IPS-20b (cell line): ENCODE results near the gene ACOT4.
"Not testable (repeated sequence)": the region's sequence is repeated elsewhere in the genome, so short reads cannot be mapped to it uniquely, and the experiment has no call there.

Source experiments
- H3K27ac ChIP-seq: one replicate; pipeline ENCODE4 v1.5.1; 2013; ENCODE audit warnings: low read length
- H3K27me3 ChIP-seq: 2 replicates; pipeline ENCODE4 v1.6.1; 2013; ENCODE audit warnings: mild to moderate bottlenecking, low read length, inconsistent platforms; ENCODE audit not compliant: insufficient read depth
- H3K36me3 ChIP-seq: 2 replicates; pipeline ENCODE4 v1.6.1; 2013; ENCODE audit warnings: low read depth, mild to moderate bottlenecking, inconsistent platforms, low read length, moderate library complexity; ENCODE audit not compliant: insufficient read depth
- H3K4me1 ChIP-seq: 2 replicates; pipeline ENCODE4 v1.6.1; 2013; ENCODE audit warnings: mild to moderate bottlenecking, control low read depth, inconsistent platforms, low read length, moderate library complexity; ENCODE audit not compliant: insufficient read depth
- H3K4me3 ChIP-seq: 2 replicates; pipeline ENCODE4 v1.5.1; 2013; ENCODE audit warnings: mild to moderate bottlenecking, low read length, inconsistent platforms
- H3K9ac ChIP-seq: 2 replicates; pipeline ENCODE4 v1.6.1; 2013; ENCODE audit warnings: low read depth, mild to moderate bottlenecking, inconsistent platforms, low read length, moderate library complexity
- H3K9me3 ChIP-seq: 2 replicates; pipeline ENCODE4 v1.6.1; 2013; ENCODE audit warnings: mild to moderate bottlenecking, low read depth, low read length, inconsistent platforms; ENCODE audit not compliant: insufficient read depth

Gene ACOT4

DNA sequence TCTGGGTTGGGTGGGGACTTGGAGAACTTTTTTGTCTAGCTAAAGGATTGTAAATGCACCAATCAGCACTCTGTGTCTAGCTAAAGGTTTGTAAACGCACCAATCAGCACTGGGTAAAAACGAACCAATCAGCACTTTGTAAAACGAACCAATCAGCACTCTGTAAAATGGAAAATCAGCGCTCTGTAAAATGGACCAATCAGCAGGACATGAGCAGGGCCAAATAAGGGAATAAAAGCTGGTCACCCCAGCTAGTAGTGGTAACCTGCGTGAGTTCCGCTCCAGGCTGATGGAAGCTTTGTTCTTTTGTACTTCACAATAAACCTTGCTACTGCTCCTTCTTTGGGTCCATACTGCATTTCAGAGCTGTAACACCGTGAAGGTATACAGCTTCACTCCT, 24.3 kb upstream of the ACOT4 start:
- Histone ChIP-seq H3K36me3 (no peaks in the 10 kb centered on the region), H3K27ac (no peak overlapping the region), H3K9ac (no peak overlapping the region), H3K9me3 (peaks cover 4% of the 10 kb centered on the region; the same call in 1 of the 2 replicates), H3K27me3 (peaks cover 19% of the 10 kb centered on the region; the same call in 1 of the 2 replicates), H3K4me1 (no peaks in the 10 kb centered on the region; the same call in 1 of the 2 replicates), H3K4me3 (no peak overlapping the region)

DNA sequence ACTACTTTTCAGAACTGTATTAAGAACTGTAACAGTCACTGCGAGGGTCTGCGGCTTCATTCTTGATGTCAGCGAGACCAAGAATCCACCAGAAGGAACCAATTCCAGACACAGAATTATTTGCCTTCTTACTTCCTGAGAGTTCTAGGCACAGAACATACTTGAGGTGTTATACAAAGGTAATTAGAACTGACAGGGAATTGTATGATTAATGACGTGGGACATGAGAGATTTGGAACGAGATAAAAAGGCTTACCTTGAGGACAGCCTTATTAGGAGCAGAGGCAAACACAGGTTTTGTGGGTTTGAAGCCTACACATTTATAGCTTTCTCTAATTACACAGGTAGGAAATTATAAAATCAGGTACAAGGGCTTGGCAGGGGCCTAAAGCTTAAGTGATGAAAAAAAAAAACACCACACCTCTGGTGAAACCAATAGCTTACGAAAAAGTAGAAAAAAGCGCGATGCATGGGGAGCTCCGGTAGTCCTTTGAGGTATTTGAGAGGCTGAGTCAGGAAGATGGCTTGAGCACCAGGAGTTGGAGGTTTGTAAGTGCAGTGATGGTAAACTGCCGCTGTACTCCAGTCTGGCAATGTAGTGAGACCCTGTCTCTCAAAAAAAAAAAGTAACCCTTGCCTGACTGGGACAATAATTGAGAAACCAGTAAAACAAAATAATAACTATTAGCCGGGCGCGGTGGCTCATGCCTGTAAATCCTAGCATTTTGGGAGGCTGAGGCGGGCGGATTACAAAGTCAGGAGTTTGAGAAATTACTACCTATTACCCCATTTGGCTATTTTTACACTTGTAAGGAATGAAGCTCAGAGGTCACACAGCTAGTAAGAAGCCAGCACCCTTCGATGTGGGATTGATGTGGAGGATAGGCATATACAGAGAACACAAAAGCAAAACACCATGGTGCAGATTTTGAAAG, 23.5 kb upstream of the ACOT4 start:
- Histone ChIP-seq H3K27ac (no peak overlapping the region), H3K36me3 (no peaks in the 10 kb centered on the region), H3K27me3 (peaks cover 19% of the 10 kb centered on the region; the same call in 1 of the 2 replicates), H3K9ac (peak overlapping the region; percentile 71; the same call in 1 of the 2 replicates), H3K9me3 (0 out of 2 replicates have a peak, but pooled peaks cover 4% of the 10 kb centered on the region), H3K4me3 (peak overlapping the region; percentile 66), H3K4me1 (no peaks in the 10 kb centered on the region; the same call in 1 of the 2 replicates)

GRCh38 chr14:73568886-73569184, 22.8 kb upstream of the ACOT4 start:
- Histone ChIP-seq H3K27me3 (peaks cover 19% of the 10 kb centered on the region; the same call in 1 of the 2 replicates), H3K4me3 (peak overlapping the region; percentile 66), H3K9ac (peak overlapping the region; percentile 71; the same call in 1 of the 2 replicates)
- H3K9me3 ChIP-seq, H3K36me3 ChIP-seq, H3K4me1 ChIP-seq, H3K27ac ChIP-seq: not testable (repeated sequence)

DNA sequence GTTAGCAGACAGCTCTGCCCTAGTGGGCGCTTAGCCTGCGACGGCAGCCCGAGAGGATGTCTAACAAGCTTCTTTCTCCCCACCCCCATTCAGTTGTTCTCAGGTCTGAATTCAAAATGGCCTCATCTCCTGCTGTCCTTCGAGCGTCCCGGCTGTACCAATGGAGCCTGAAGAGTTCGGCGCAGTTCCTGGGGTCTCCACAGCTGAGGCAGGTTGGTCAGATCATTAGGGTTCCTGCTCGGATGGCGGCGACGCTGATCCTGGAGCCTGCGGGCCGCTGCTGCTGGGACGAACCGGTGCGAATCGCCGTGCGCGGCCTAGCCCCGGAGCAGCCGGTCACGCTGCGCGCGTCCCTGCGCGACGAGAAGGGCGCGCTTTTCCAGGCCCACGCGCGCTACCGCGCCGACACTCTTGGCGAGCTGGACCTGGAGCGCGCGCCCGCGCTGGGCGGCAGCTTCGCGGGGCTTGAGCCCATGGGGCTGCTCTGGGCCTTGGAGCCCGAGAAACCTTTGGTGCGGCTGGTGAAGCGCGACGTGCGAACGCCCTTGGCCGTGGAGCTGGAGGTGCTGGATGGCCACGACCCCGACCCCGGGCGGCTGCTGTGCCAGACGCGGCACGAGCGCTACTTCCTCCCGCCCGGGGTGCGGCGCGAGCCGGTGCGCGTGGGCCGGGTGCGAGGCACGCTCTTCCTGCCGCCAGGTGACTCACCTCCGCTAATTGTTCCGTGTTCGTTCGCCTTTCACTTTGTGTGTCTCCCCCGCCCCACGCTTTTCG, 22.3 kb upstream of the ACOT4 start, which contains the start of gene ACOT2:
TSS of gene ACOT2 (plus strand) at position 29 of the 774 bp plus-strand sequence. CDS start at position 57, 28 bp downstream.
- H3K9me3 ChIP-seq = not testable (repeated sequence)

DNA sequence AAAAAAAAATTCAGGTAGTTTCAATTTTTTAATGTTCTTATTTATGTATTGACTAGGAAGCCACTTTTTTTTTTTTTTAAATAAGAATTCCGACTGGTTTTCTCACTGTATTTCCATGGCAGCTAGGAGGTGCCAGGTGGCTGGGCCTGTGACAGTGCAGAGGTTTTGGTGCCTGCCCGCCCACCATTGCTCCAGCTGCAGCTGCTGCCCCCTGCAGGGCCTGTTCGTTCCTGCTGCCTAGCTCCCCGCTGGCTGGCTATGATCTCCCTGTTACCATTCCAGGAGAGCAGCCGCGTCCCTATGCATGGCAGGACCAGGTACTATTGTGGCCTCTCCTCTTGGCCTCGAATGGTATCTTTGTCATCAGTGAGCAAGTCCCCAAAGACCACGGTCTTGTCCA, 20.8 kb upstream of the ACOT4 start:
- H3K4me3 ChIP-seq, H3K36me3 ChIP-seq, H3K9me3 ChIP-seq, H3K4me1 ChIP-seq, H3K27ac ChIP-seq, H3K9ac ChIP-seq: not testable (repeated sequence)
- H3K27me3 ChIP-seq = peaks cover 19% of the 10 kb centered on the region; the same call in 1 of the 2 replicates

More for the DNA sequence above, 22.3 kb upstream of the ACOT4 start, which contains the start of gene ACOT2:
- H3K4me1 ChIP-seq, H3K36me3 ChIP-seq, H3K27ac ChIP-seq: not testable (repeated sequence)
- Histone ChIP-seq H3K4me3 (peak within 1 kb of the TSS; percentile 66), H3K27me3 (peaks cover 19% of the 10 kb centered on the region; the same call in 1 of the 2 replicates), H3K9ac (peak within 1 kb of the TSS; percentile 71; the same call in 1 of the 2 replicates)

DNA sequence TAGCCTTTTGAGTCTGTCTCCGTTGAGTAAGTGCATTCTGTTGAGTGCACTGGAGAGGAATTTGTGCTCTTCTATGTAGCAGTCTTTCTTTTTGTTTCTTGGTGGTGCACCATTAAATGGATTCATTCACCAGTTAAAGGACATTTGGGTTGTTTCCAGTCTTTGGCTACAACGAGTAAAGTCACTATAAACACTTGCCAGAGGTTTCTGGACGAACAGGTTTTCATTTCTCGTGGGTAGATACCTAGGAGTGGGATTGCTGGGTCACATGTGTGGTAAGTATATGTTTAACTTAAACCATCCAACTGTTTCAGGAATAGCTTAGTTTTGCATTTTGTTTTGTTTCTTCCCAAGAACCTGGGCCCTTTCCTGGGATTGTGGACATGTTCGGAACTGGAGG, 18.6 kb upstream of the ACOT4 start:
- H3K27me3 ChIP-seq = peaks cover 13% of the 10 kb centered on the region; the same call in 1 of the 2 replicates
- H3K4me3 ChIP-seq, H3K4me1 ChIP-seq, H3K27ac ChIP-seq, H3K9ac ChIP-seq, H3K9me3 ChIP-seq, H3K36me3 ChIP-seq: not testable (repeated sequence)

- H3K4me1 ChIP-seq, H3K9ac ChIP-seq, H3K27me3 ChIP-seq, H3K4me3 ChIP-seq, H3K9me3 ChIP-seq, H3K27ac ChIP-seq, H3K36me3 ChIP-seq: not testable (repeated sequence)
Measured at GRCh38 chr14:73573740-73574139, 17.9 kb upstream of the ACOT4 start.

- not testable (repeated sequence) for H3K27me3 ChIP-seq, H3K4me3 ChIP-seq, H3K4me1 ChIP-seq, H3K36me3 ChIP-seq, H3K27ac ChIP-seq, H3K9me3 ChIP-seq, H3K9ac ChIP-seq
Measured at GRCh38 chr14:73574251-73574650, 17.4 kb upstream of the ACOT4 start.

GRCh38 chr14:73576391-73576790, 15.3 kb upstream of the ACOT4 start:
- Histone ChIP-seq H3K9ac (no peak overlapping the region), H3K4me1 (no peaks in the 10 kb centered on the region), H3K4me3 (no peak overlapping the region), H3K27me3 (no peaks in the 10 kb centered on the region), H3K36me3 (no peaks in the 10 kb centered on the region), H3K9me3 (no peaks in the 10 kb centered on the region), H3K27ac (no peak overlapping the region)

DNA sequence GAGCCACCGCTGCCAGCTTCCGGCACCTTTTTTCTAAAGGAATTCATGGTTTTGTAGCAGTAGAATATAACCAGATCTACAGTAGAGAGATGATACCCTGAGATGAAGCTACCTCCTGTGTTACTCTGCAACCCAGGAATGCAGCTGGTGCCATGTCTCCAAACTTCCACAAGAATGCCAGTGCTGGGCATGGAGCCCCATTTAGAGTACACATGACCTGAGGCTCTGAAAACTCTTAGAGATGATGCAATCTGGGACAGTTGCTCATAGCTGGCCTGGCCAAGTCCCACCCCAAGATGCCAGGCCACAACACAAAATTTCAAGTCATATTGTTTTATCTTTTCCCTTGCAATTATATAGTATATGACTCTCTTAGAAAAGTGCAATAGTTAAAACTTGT, 14.5 kb upstream of the ACOT4 start:
- not testable (repeated sequence) for H3K27me3 ChIP-seq, H3K9ac ChIP-seq, H3K27ac ChIP-seq, H3K36me3 ChIP-seq, H3K4me1 ChIP-seq, H3K4me3 ChIP-seq, H3K9me3 ChIP-seq

- H3K9ac ChIP-seq, H3K4me3 ChIP-seq, H3K36me3 ChIP-seq, H3K27me3 ChIP-seq, H3K27ac ChIP-seq, H3K9me3 ChIP-seq, H3K4me1 ChIP-seq: not testable (repeated sequence)
Measured at GRCh38 chr14:73582102-73582979, 9.3 kb upstream of the ACOT4 start.
